SU-DHL-6 (cell line): ENCODE results near the gene NOP16.

Source experiments
- H2AFZ ChIP-seq: fragments of 200-600 bp; sonication (generic); 2 replicates; pipeline ENCODE4 v1.6.1; 2014; ENCODE audit warnings: low read depth, mild to moderate bottlenecking, moderate library complexity, mixed read lengths, antibody characterized with exemption, low read length; ENCODE audit not compliant: severe bottlenecking
- H3F3A ChIP-seq: fragments of 200-600 bp; shearing (Covaris generic); 2 replicates; pipeline ENCODE4 v1.6.0; 2016; ENCODE audit warnings: antibody characterized with exemption, mild to moderate bottlenecking; ENCODE audit not compliant: insufficient read depth
- H3K27ac ChIP-seq: fragments of 200-600 bp; sonication (generic); 2 replicates; pipeline ENCODE4 v1.5.1; 2016; ENCODE audit warnings: low read depth, mild to moderate bottlenecking, low read length, moderate library complexity, mixed read lengths
- H3K27me3 ChIP-seq: fragments of 200-600 bp; sonication (generic), shearing (Covaris generic); 2 replicates; pipeline ENCODE4 v1.6.0; 2014; ENCODE audit warnings: mild to moderate bottlenecking, low read length
- H3K36me3 ChIP-seq: fragments of 200-600 bp; sonication (generic); 2 replicates; pipeline ENCODE4 v1.6.1; 2014; ENCODE audit warnings: mild to moderate bottlenecking, low read length, mixed read lengths
- H3K4me2 ChIP-seq: fragments of 300-600, 200-600 bp; shearing (Covaris generic), sonication (generic); 2 replicates; pipeline ENCODE4 v1.6.0; 2014; ENCODE audit warnings: low read length, low read depth, mild to moderate bottlenecking; ENCODE audit not compliant: poor library complexity, severe bottlenecking
- H3K4me3 ChIP-seq: fragments of 200-600 bp; sonication (generic); 2 replicates; pipeline ENCODE4 v1.5.1; 2014; ENCODE audit warnings: antibody characterized with exemption, low read length, mild to moderate bottlenecking, mixed read lengths; ENCODE audit not compliant: insufficient read depth, poor library complexity, severe bottlenecking
- H3K79me2 ChIP-seq: fragments of 200-600 bp; sonication (generic); 2 replicates; pipeline ENCODE4 v1.6.1; 2014; ENCODE audit warnings: mild to moderate bottlenecking, low read length, moderate library complexity; ENCODE audit not compliant: insufficient read depth
- H3K9ac ChIP-seq: fragments of 200-600 bp; sonication (generic); 2 replicates; pipeline ENCODE4 v1.7.0; 2014; ENCODE audit warnings: mild to moderate bottlenecking, low read length
- H3K9me2 ChIP-seq: fragments of 200-600 bp; sonication (generic); replicated peaks from 2 replicates; pipeline ENCODE4 v1.6.1; 2014; ENCODE audit warnings: low read length; ENCODE audit not compliant: insufficient read depth
- H3K9me3 ChIP-seq: fragments of 200-600 bp; sonication (generic); 2 replicates; pipeline ENCODE4 v1.6.1; 2014; ENCODE audit warnings: low read length, mixed read lengths; ENCODE audit not compliant: insufficient read depth
- H4K20me1 ChIP-seq: fragments of 200-600 bp; sonication (generic); 2 replicates; pipeline ENCODE4 v1.6.1; 2014; ENCODE audit warnings: low read depth, mild to moderate bottlenecking, antibody characterized with exemption, low read length, moderate library complexity, mixed read lengths
- EZH2phosphoT487 ChIP-seq: fragments of 200-600 bp; sonication (generic), shearing (Covaris generic); conservative IDR thresholded peaks from 2 replicates; pipeline ENCODE4 v1.6.1; 2018; ENCODE audit warnings: mild to moderate bottlenecking, antibody characterized with exemption, low read length, moderate library complexity, mixed read lengths
- TF ChIP-seq, protein P1 (sequence below): fragments of 200-600 bp; sonication (generic); IDR thresholded peaks from one replicate; pipeline ENCODE4 v1.5.1; 2017; ENCODE audit warnings: antibody characterized with exemption, mild to moderate bottlenecking, low read length, moderate library complexity; ENCODE audit not compliant: insufficient read depth, poor library complexity, severe bottlenecking

NOP16 gene

DNA sequence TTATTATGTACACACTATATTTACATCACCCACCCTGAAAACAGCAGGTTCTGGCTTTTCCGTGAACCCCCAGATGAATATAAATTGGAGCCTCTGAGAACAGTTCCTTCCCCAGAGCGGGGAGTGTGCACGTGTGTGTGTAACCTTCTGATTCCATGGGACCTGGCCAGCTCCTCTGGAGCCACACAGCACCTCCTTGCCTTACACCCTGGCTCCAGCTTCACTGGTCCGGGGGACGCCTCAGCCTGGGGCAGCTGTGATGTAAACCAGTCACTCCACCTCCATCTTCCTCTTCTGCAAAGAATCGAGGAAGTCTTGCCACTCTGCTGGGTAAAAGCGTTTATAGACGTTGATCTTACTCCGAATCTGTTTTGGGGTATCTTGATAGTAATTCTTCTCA lies 4.4 kb downstream of the NOP16 start:
- no peak overlapping the region for H2AFZ ChIP-seq
- no peak overlapping the region for H3K27ac ChIP-seq
- no peak overlapping the region for H3K9ac ChIP-seq
- H3K4me2 ChIP-seq, result no peak overlapping the region
- peaks cover 10% of the 10 kb centered on the region; the same call in 1 of the 2 replicates for H3F3A ChIP-seq
- H3K36me3 ChIP-seq, result peaks cover 12% of the 10 kb centered on the region
- no peaks in the 10 kb centered on the region for H3K27me3 ChIP-seq
- no peak overlapping the region for H3K4me3 ChIP-seq
- H3K9me3 ChIP-seq, result no peaks in the 10 kb centered on the region
- no peak for TF ChIP-seq EZH2phosphoT487
- TF ChIP-seq, protein P1, sequence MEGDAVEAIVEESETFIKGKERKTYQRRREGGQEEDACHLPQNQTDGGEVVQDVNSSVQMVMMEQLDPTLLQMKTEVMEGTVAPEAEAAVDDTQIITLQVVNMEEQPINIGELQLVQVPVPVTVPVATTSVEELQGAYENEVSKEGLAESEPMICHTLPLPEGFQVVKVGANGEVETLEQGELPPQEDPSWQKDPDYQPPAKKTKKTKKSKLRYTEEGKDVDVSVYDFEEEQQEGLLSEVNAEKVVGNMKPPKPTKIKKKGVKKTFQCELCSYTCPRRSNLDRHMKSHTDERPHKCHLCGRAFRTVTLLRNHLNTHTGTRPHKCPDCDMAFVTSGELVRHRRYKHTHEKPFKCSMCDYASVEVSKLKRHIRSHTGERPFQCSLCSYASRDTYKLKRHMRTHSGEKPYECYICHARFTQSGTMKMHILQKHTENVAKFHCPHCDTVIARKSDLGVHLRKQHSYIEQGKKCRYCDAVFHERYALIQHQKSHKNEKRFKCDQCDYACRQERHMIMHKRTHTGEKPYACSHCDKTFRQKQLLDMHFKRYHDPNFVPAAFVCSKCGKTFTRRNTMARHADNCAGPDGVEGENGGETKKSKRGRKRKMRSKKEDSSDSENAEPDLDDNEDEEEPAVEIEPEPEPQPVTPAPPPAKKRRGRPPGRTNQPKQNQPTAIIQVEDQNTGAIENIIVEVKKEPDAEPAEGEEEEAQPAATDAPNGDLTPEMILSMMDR, result no peak
- peaks cover 8% of the 10 kb centered on the region; the same call in 1 of the 2 replicates for H4K20me1 ChIP-seq
- H3K9me2 ChIP-seq, result no peaks in the 10 kb centered on the region
- peaks cover 40% of the 10 kb centered on the region for H3K79me2 ChIP-seq

DNA sequence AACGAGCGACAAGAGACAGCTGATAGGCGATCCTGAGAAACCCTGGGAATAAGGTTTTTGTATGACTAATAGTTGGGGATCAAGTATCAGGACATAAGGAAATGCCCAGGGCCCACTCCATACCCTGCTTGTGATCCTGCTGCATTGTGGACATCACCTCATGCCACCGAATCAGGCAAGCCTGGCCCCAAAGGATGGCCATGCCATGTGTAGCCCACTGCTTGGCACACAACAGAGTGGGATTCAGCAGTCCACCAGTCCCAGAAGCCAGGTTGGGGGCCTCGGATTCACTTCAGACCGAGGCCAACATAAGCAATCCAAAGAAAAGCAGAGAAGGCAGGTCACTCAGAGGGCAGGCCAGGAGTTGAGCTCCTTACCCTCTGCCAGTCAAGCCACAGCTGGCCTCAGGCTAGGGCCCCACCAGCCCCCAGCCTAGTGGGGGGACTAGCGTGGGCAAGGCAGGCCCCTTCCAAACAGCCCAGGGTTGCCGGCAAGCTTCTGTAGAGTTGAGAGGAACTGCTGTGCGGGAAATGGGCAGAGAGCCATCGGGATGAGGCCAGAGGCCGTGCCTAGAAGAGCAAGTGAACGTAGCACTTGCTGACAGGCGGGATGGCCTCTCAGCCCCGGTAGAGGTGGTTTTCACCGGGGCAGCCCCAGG lies 5.0 kb downstream of the NOP16 start:
- H3K36me3 ChIP-seq, result peaks cover 12% of the 10 kb centered on the region
- TF ChIP-seq, protein P1, result no peak
- TF ChIP-seq EZH2phosphoT487, result no peak

DNA sequence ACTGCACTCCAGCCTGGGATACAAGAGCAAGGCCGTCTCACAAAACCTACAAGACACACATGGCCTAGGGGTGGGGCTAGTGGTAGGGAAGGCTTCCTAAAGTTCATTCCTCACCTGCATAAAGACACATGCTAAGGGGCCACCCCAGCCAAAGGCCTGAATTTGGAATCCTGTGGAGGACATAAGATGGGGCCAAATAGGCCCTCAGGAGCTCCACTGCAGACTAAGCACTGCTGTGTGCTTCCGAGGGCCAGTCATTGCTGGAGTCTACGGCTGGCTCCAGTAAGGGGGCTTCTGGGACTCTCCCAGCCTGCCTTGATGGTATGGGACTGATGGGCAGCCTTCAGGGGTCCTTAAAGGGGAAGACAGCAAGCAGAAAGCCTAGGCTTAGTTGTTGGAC lies 5.7 kb downstream of the NOP16 start:
- H3K9me3 ChIP-seq, result no peaks in the 10 kb centered on the region
- H3K27ac ChIP-seq, result no peak overlapping the region
- TF ChIP-seq EZH2phosphoT487, result no peak
- TF ChIP-seq, protein P1, result no peak
- H3K9me2 ChIP-seq, result no peaks in the 10 kb centered on the region
- no peak overlapping the region for H2AFZ ChIP-seq
- peaks cover 10% of the 10 kb centered on the region; the same call in 1 of the 2 replicates for H3F3A ChIP-seq
- peaks cover 33% of the 10 kb centered on the region for H3K79me2 ChIP-seq
- no peak overlapping the region for H3K4me2 ChIP-seq
- no peaks in the 10 kb centered on the region for H3K27me3 ChIP-seq
- no peak overlapping the region for H3K9ac ChIP-seq
- peaks cover 8% of the 10 kb centered on the region; the same call in 1 of the 2 replicates for H4K20me1 ChIP-seq
- H3K4me3 ChIP-seq, result no peak overlapping the region
- peaks cover 12% of the 10 kb centered on the region for H3K36me3 ChIP-seq

More for the DNA sequence above, 5.0 kb downstream of the NOP16 start:
- H4K20me1 ChIP-seq, result peaks cover 8% of the 10 kb centered on the region; the same call in 1 of the 2 replicates
- H3K4me2 ChIP-seq, result no peak overlapping the region
- no peak overlapping the region for H3K4me3 ChIP-seq
- H3K9me2 ChIP-seq, result no peaks in the 10 kb centered on the region
- H3F3A ChIP-seq, result peaks cover 10% of the 10 kb centered on the region; the same call in 1 of the 2 replicates
- H3K9me3 ChIP-seq, result no peaks in the 10 kb centered on the region
- H2AFZ ChIP-seq, result no peak overlapping the region
- H3K27me3 ChIP-seq, result no peaks in the 10 kb centered on the region
- no peak overlapping the region for H3K27ac ChIP-seq
- no peak overlapping the region for H3K9ac ChIP-seq
- H3K79me2 ChIP-seq, result peaks cover 39% of the 10 kb centered on the region
